PFSK-1 (cell line): ENCODE results near the gene SERHL2.

Source experiments
- FOXP2 ChIP-seq: optimal IDR thresholded peaks from 2 replicates; pipeline ENCODE3; 2011; ENCODE audit warnings: borderline replicate concordance, control low read depth, inconsistent platforms; ENCODE audit not compliant: insufficient read depth; ENCODE audit errors: extremely low read length, extremely low read depth
- POLR2AphosphoS5 ChIP-seq: IDR thresholded peaks from 2 replicates; pipeline ENCODE4 v1.6.1; 2012; ENCODE audit warnings: low read depth, mild to moderate bottlenecking, control low read depth, low read length, moderate library complexity
- REST ChIP-seq, 2 experiments: IDR thresholded peaks; 2 replicates each; pipeline versions ENCODE4 v1.6.1 to v1.8.0; 2011 to 2012; ENCODE audit warnings: low read depth in 2 of 2, low read length in 2 of 2, control low read depth in 1 of 2, inconsistent platforms in 1 of 2, mild to moderate bottlenecking in 1 of 2, moderate library complexity in 1 of 2; ENCODE audit not compliant: insufficient read depth in 1 of 2
- SIN3A ChIP-seq: IDR thresholded peaks from 2 replicates; pipeline ENCODE4 v1.6.1; 2012; ENCODE audit warnings: mild to moderate bottlenecking, low read length, moderate library complexity, borderline replicate concordance; ENCODE audit not compliant: insufficient read depth
- TAF1 ChIP-seq: IDR thresholded peaks from 2 replicates; pipeline ENCODE4 v1.6.1; 2012; ENCODE audit warnings: low read length, control low read depth, borderline replicate concordance; ENCODE audit not compliant: insufficient read depth

The SERHL2 gene

GRCh38 chr22:42586381-42586780 is 32.6 kb downstream of the SERHL2 start:
- TF ChIP-seq REST (IDR thresholded peaks at IDR 0.05; ENCODE audit: insufficient read depth in 1 of 2, low read depth in 2 of 2, low read length in 2 of 2) (no peak), SIN3A (no peak), FOXP2 (no peak), TAF1 (no peak), POLR2AphosphoS5 (no peak)

GRCh38 chr22:42587588-42588175 is 33.9 kb downstream of the SERHL2 start:
- no peak for TF ChIP-seq FOXP2
- no peak for TF ChIP-seq SIN3A
- TF ChIP-seq TAF1 = no peak
- no peak for TF ChIP-seq REST (IDR thresholded peaks at IDR 0.05; ENCODE audit: insufficient read depth in 1 of 2, low read depth in 2 of 2, low read length in 2 of 2)
- TF ChIP-seq POLR2AphosphoS5 = no peak

DNA sequence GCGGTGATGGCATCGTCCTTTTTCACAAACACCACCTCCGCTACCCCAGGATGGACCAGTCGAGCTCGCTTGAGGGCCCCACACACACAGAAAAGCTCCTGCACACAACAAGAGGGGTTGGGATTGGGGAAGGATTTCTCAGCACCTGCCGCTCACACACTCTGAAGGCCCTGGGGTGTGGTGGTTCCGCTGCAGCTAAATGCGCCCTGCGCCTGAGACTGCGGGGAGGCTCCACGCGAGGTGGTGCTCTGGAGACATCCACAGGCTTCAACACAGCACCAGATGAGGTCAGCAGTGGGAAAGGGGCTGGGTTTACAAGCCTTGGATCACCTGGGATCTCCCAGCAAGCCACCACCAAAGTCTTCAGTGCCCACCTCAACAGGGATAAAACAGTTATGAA is 38.2 kb downstream of the SERHL2 start:
- TF ChIP-seq REST (IDR thresholded peaks at IDR 0.05; ENCODE audit: insufficient read depth in 1 of 2, low read depth in 2 of 2, low read length in 2 of 2) (no peak), SIN3A (no peak), FOXP2 (no peak), TAF1 (no peak), POLR2AphosphoS5 (no peak)

- TF ChIP-seq FOXP2 = no peak
- no peak for TF ChIP-seq TAF1
- TF ChIP-seq SIN3A = no peak
- TF ChIP-seq POLR2AphosphoS5 = no peak
- no peak for TF ChIP-seq REST (IDR thresholded peaks at IDR 0.05; ENCODE audit: insufficient read depth in 1 of 2, low read depth in 2 of 2, low read length in 2 of 2)
Measured at GRCh38 chr22:42595434-42595833, 41.7 kb downstream of the SERHL2 start.
